Parathyroid adenoma (tissue), 2 donors: ENCODE results near the gene SYNDIG1.
"Not testable (repeated sequence)": the region's sequence is repeated elsewhere in the genome, so short reads cannot be mapped to it uniquely, and the experiment has no call there.

ENCODE experiments used
- H2AFZ ChIP-seq: fragments of 300-600 bp; sonication (generic); one replicate; pipeline ENCODE4 v1.7.0; 2017; ENCODE audit warnings: antibody characterized with exemption, mild to moderate bottlenecking
- H3K27ac ChIP-seq: fragments of 300-600 bp; sonication (generic); one replicate; pipeline ENCODE4 v1.7.0; 2017
- H3K27me3 ChIP-seq: fragments of 300-600 bp; sonication (generic); one replicate; pipeline ENCODE4 v1.7.0; 2017; ENCODE audit warnings: low read length; ENCODE audit not compliant: control insufficient read depth, insufficient read depth
- H3K36me3 ChIP-seq: fragments of 300-600 bp; sonication (generic); one replicate; pipeline ENCODE4 v1.7.0; 2017; ENCODE audit warnings: low read length; ENCODE audit not compliant: control insufficient read depth, insufficient read depth
- H3K4me1 ChIP-seq: fragments of 300-600 bp; sonication (generic); one replicate; pipeline ENCODE4 v1.7.0; 2017; ENCODE audit warnings: control low read depth
- H3K4me2 ChIP-seq: fragments of 300-600 bp; sonication (generic); one replicate; pipeline ENCODE4 v1.7.0; 2017; ENCODE audit warnings: low read length
- H3K4me3 ChIP-seq: fragments of 300-600 bp; sonication (generic); one replicate; pipeline ENCODE4 v1.7.0; 2017; ENCODE audit warnings: low read depth, low read length
- H3K79me2 ChIP-seq: fragments of 300-600 bp; sonication (generic); one replicate; pipeline ENCODE4 v1.7.0; 2017; ENCODE audit warnings: control low read depth
- H3K9ac ChIP-seq: fragments of 300-600 bp; sonication (generic); one replicate; pipeline ENCODE4 v1.7.0; 2017; ENCODE audit warnings: mild to moderate bottlenecking
- H3K9me3 ChIP-seq: fragments of 300-600 bp; sonication (generic); one replicate; pipeline ENCODE4 v1.7.0; 2017; ENCODE audit warnings: low read length; ENCODE audit not compliant: control insufficient read depth
- CTCF ChIP-seq: fragments of 300-600 bp; sonication (generic); IDR thresholded peaks from one replicate; pipeline ENCODE4 v1.7.0; 2017; ENCODE audit warnings: antibody characterized with exemption, mild to moderate bottlenecking
- donor health status: primary hyperparathyroidism.

The SYNDIG1 gene

DNA sequence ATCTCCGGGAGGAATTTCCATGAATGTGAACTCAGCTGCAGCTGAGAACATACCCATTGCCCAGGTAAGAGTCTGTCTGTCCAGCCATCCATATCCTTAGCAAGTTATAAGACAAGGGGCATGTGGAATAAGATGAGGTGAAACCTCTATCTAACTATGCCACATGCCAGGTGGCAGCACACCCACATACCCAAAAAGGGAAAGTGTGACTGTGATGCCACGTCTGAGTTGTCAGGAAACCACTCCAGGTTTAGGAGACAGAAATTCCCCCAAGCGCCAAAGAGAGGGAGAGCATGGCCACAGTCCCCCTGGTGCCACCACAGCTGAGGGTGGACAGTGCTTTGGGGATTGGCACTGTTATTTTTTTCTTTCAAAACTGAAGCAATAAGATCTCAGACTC is 36.7 kb downstream of the SYNDIG1 start:
- Histone ChIP-seq H3K4me1 (no peaks in the 10 kb centered on the region), H3K79me2 (no peaks in the 10 kb centered on the region), H3K27me3 (no peaks in the 10 kb centered on the region), H3K4me3 (no peak overlapping the region), H3K9me3 (no peaks in the 10 kb centered on the region), H2AFZ (no peak overlapping the region), H3K36me3 (no peaks in the 10 kb centered on the region), H3K9ac (no peak overlapping the region), H3K27ac (no peak overlapping the region), H3K4me2 (no peak overlapping the region)
- no peak for TF ChIP-seq CTCF

GRCh38 chr20:24506696-24507095 is 37.3 kb downstream of the SYNDIG1 start:
- H3K27me3 ChIP-seq, result no peaks in the 10 kb centered on the region
- no peak overlapping the region for H3K4me2 ChIP-seq
- H3K4me3 ChIP-seq, result no peak overlapping the region
- no peak overlapping the region for H3K9ac ChIP-seq
- no peak overlapping the region for H3K27ac ChIP-seq
- no peak for TF ChIP-seq CTCF
- no peak overlapping the region for H2AFZ ChIP-seq
- no peaks in the 10 kb centered on the region for H3K9me3 ChIP-seq
- no peaks in the 10 kb centered on the region for H3K36me3 ChIP-seq
- H3K79me2 ChIP-seq, result no peaks in the 10 kb centered on the region
- no peaks in the 10 kb centered on the region for H3K4me1 ChIP-seq

GRCh38 chr20:24507182-24507853 is 37.9 kb downstream of the SYNDIG1 start:
- no peak overlapping the region for H3K4me2 ChIP-seq
- no peak overlapping the region for H3K9ac ChIP-seq
- H3K4me3 ChIP-seq, result no peak overlapping the region
- no peaks in the 10 kb centered on the region for H3K4me1 ChIP-seq
- H3K9me3 ChIP-seq, result no peaks in the 10 kb centered on the region
- H2AFZ ChIP-seq, result no peak overlapping the region
- H3K79me2 ChIP-seq, result no peaks in the 10 kb centered on the region
- H3K36me3 ChIP-seq, result no peaks in the 10 kb centered on the region
- H3K27me3 ChIP-seq, result no peaks in the 10 kb centered on the region
- TF ChIP-seq CTCF, result no peak
- H3K27ac ChIP-seq, result no peak overlapping the region

- H3K4me3 ChIP-seq, H3K4me1 ChIP-seq, H3K27ac ChIP-seq, H3K36me3 ChIP-seq, H3K9ac ChIP-seq, H3K79me2 ChIP-seq, H3K27me3 ChIP-seq, H3K4me2 ChIP-seq, H2AFZ ChIP-seq, H3K9me3 ChIP-seq: not testable (repeated sequence)
Measured at GRCh38 chr20:24512441-24512840, 43.0 kb downstream of the SYNDIG1 start.

DNA sequence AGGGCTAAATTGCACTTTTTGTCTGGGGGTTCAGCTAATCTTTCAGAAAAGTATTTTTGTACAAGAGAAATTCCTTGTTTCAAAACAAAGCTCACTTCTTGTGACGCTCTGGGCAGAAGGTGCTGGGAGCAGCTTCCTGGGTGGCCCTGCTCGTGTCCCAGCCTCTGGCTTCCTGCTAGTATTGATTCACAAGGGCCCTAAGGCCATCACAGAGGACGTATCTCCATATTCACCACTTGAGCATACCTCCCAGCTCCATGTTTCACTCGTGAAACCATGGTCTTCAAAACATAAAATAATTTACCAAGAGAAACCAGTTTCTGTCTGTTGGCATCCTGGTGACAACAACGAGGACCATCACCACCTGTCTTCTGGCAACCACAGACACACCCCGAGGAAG is 49.1 kb downstream of the SYNDIG1 start:
- no peaks in the 10 kb centered on the region for H3K4me1 ChIP-seq
- H3K4me2 ChIP-seq, result no peak overlapping the region
- no peak overlapping the region for H3K27ac ChIP-seq
- no peak for TF ChIP-seq CTCF
- H2AFZ ChIP-seq, result no peak overlapping the region
- no peaks in the 10 kb centered on the region for H3K79me2 ChIP-seq
- no peak overlapping the region for H3K4me3 ChIP-seq
- no peaks in the 10 kb centered on the region for H3K27me3 ChIP-seq
- H3K36me3 ChIP-seq, result no peaks in the 10 kb centered on the region
- no peak overlapping the region for H3K9ac ChIP-seq
- no peaks in the 10 kb centered on the region for H3K9me3 ChIP-seq
